GM12874 (cell line): ENCODE results near the gene NUDT3.

Experiments
- TF ChIP-seq, protein P1 (sequence below): IDR thresholded peaks from 2 replicates; pipeline ENCODE4 v1.5.1; 2011; ENCODE audit warnings: low read depth, mild to moderate bottlenecking, control low read depth, low read length, moderate library complexity; ENCODE audit not compliant: insufficient read depth

NUDT3 gene

GRCh38 chr6:34340394-34340793 is 52.1 kb downstream of the NUDT3 start:
- TF ChIP-seq, protein P1, sequence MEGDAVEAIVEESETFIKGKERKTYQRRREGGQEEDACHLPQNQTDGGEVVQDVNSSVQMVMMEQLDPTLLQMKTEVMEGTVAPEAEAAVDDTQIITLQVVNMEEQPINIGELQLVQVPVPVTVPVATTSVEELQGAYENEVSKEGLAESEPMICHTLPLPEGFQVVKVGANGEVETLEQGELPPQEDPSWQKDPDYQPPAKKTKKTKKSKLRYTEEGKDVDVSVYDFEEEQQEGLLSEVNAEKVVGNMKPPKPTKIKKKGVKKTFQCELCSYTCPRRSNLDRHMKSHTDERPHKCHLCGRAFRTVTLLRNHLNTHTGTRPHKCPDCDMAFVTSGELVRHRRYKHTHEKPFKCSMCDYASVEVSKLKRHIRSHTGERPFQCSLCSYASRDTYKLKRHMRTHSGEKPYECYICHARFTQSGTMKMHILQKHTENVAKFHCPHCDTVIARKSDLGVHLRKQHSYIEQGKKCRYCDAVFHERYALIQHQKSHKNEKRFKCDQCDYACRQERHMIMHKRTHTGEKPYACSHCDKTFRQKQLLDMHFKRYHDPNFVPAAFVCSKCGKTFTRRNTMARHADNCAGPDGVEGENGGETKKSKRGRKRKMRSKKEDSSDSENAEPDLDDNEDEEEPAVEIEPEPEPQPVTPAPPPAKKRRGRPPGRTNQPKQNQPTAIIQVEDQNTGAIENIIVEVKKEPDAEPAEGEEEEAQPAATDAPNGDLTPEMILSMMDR, result no peak

DNA sequence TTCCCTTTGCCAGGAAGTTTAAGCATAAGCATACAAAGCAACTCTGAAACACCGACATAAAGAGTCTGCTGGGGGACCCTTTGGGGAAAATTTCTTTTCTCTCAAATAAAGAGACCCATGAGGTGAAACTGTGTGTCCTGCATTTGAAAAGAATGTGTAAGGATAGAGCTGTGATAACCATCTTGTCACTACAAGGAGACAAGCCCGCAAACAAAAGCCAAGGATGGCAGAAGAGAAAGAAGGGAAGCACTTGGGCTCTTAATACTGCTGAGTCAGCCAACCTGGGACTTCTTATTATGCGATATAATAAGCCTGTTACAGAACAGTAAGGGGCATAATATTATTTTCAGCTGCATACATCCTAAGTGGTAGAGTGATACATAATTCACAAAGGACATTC is 52.5 kb downstream of the NUDT3 start:
- TF ChIP-seq, protein P1, result no peak

DNA sequence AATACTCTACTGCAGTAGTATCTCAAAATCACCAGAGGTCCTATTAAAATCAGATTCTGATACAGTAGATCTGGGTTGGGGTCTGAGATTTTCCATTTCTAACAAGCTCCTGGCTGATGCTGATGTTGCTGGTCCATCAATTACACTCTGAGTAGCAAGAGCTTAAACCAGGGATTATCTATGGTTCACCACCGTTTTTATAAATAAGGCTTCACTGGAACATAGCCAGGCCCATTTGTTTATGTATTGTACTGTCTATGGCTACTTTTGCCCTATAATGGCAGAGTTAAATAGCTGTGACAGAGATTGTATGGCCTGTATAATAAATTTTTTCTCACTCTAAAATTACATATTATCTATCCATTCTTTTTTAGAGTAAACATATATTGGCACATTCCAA is 53.0 kb downstream of the NUDT3 start:
- TF ChIP-seq, protein P1, result no peak

DNA sequence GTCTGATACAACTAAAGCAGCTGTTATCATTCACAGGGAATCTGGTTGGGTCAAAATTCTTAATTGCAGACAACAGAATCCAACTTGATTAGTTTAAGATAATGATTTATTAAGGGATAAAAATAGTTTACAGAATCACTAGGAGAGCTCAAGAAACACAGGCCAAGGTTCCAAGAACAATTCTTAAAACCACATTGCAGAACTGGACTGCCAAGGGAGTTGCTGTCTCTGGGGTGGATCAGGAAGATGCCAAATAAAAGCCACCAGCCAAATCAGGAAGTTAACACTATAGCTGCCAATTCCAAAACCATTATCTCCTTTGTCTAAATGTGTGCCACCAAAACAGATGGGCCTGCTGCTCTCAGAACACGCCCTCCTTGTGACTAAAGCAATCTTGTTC is 53.7 kb downstream of the NUDT3 start:
- TF ChIP-seq, protein P1, result no peak

DNA sequence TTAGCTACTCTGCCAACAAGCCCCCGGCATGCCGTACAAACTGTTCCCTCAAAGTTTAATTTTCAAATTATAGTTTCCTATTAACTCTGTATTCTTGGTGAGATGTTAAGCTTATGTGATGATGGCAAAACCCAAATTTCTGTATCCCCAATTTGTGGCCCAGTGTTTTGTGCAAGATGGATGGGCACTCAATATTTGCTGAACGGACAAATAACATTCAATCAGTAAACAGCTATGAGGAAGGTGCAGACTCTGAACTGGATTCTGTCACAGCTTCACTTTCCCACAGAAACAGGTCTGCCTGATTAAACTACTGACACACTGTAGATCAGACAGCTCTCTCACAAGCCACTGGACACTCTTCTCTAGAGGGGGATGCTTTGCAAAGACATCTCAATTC is 54.1 kb downstream of the NUDT3 start:
- TF ChIP-seq, protein P1, result no peak

DNA sequence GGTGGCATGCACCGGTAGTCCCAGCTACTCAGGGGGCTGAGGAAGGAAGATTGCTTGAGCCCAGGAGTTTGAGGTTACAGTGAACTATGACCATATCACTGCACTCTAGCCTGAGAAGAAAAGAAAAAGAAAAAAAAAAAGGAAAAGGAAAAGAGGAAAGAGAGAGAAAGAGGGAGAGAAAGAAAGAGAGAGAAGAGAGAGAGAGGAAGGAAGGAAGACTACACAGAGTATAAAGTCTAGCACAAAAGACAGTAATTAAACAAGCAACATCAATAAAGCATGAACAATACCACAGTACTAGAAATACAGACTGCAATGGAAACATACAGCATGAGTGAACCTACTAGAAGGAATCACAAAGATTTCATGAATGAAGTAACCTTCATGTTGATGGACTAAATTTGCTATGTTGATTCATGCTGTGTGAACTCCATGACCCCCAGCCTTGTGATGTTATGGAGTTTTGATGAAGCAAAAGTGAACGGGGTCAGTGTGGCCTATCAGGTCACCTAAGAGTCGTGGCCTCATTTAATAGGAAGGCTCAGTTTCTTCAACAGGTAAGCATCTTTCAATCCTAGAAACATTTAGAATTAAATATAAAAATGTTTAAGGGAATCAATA is 57.6 kb downstream of the NUDT3 start:
- TF ChIP-seq, protein P1, result no peak

GRCh38 chr6:34333858-34334257 is 58.6 kb downstream of the NUDT3 start:
- TF ChIP-seq, protein P1, result no peak
